GM21423 (cell line): Measurements from ENCODE around the gene RGCC.
A peak's percentile ranks its signal among the peaks of the same experiment; 100 is the strongest.
"Not testable (repeated sequence)": the region's sequence is repeated elsewhere in the genome, so short reads cannot be mapped to it uniquely, and the experiment has no call there.

ENCODE experiments used
- ATAC-seq: cut with Tn5 transposase; IDR thresholded peaks from one replicate; pipeline ENCODE4 v1.9.1; 2021; ENCODE audit warnings: mild to moderate bottlenecking, moderate library complexity; ENCODE audit not compliant: unreplicated experiment

The RGCC gene

DNA sequence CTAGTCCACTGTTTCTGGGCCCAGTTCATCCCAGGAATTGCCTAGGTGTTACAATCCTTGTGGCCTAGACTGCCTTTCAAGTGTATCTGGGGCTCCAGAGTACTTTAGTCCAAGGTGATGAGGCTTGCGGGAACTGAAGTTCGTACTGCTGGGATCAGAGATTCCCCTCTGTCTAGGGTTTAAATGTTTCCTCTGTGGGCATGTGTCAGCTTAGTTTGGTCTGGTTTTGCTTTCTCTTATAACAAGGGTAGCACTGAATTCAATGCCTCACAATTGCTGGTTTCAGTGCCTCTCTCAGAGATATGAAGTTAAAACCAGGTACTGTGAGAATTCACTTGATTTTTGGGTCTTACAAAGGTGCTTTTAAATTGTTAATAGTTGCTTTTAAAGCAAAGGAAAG, 30.8 kb downstream of the RGCC start:
- peak; percentile 77 for ATAC-seq

DNA sequence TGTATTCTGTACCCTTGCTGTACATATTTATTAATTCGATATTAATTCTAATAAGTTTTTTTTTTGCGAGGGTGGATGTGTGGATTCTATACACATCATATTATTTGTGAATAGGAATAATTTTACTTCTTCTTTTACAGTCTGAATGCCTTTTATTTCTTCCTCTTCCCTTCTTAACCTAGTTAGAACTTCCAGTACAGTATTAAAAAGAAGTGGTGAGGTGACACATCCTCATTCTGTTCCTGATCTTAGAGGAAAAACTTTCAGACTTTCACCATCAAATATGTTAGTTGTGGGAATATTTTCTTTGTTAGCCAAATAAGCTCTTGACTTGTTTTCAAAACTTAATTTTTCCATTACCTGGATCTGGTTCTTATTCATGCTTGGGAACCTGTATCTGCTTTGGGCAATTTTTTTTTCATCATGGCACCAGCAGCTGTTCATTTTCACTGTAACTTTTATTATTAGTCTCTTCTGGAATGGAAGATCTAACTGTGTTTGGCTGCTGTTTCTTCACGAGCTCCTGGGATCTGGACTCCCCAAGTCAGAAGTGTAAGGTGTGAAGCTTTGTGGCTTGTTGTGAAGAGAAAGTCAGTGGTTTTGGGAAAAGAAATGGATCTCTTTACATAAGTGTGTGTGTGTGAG, 33.1 kb downstream of the RGCC start:
- no peak for ATAC-seq

DNA sequence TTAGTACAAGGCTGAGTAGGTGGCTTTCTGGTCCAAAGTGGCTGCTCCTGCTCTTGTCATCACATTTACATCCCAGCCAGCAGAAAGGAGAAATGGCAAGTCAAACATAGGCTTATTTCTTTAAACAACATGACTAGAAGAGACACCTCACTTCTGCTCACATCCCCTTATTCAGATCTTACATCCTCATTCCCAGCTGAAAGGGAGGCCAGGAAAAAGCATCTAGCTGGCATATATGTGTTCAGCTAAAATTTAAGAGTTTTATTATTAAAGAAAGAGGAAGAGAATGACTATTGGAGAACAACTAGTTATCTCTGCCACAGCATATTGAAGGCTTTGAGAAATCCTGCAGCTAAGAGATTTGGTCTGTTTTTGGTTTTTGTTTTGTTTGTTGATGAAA, 34.1 kb downstream of the RGCC start:
- no peak for ATAC-seq

DNA sequence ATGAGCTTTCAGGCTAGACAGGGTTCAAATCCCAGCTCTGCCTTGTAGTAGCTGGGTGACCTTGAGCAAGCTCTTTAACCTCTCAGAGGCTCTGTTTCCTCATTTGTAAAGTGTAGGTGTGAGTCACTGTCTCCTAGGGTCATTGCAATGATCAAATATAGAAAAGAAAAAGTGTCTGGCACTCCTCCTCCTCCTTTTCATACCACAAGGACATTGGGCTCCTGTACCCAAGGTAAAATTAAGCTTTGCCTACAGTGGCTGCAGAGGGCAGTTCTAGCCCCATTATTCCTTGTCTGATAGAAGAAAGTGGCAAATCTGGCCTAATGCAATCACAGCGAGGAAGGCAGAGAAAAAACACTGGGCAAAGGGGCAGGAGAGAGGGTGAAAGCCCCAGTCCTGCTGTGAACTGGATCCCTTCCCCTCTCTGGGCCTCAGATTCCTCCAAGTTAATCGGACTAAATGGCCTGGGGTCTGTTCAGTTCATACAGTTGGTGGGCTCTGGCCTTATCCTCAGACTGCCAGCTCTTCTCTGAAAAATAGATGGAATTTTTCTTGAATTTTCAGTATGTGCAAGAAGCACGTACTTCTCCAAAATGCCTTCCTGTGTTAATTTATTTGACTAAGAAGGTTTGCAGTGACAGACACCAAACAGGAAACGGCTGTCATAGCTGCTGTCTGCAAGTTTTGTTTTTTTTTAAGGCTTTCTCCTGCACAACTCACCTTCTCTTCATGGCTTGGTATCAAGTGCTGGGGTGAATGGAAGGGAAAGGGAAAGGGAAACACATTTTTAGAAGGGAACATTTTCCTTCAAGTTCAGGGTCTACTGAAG, 35.3 kb downstream of the RGCC start:
- ATAC-seq = peak; percentile 55

DNA sequence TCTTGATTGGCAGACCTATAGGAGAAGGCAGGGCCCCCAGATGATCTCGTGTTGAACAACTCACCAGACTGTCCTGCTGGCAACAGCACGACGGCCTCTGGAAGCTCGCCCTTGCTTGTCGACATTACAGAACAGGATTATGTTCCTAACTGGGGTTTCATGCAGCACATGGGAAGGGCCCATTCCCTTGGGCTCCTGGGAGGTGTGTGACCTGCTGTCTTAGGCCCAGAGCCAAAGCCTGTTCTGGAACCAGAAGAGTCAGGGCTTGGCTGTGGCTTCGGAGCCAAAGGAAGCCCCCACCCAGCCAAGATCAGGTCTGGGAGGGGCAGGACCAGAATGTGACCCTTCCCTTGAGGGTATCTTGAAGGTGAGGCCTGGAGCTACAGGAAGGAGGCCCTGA, 36.9 kb downstream of the RGCC start:
- ATAC-seq = no peak

DNA sequence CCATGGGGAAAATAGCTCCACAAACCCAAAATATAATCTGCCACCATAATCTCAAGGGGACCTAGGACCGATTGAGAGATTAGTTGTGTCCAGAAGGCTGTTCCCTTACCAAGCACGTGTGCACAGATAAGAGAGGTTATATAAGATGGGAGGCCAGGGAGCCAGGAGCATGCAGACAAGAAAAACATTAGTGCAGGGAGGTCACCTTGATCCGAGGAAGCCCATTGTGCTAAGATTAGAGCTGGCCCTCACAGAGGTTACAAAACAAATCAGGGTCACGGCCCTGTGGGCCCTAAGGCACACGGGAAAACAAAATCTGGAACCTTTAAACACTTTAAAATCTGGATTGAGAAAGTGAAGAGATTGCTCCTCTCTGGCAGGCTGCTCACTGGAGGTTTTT, 37.7 kb downstream of the RGCC start:
- ATAC-seq = no peak

DNA sequence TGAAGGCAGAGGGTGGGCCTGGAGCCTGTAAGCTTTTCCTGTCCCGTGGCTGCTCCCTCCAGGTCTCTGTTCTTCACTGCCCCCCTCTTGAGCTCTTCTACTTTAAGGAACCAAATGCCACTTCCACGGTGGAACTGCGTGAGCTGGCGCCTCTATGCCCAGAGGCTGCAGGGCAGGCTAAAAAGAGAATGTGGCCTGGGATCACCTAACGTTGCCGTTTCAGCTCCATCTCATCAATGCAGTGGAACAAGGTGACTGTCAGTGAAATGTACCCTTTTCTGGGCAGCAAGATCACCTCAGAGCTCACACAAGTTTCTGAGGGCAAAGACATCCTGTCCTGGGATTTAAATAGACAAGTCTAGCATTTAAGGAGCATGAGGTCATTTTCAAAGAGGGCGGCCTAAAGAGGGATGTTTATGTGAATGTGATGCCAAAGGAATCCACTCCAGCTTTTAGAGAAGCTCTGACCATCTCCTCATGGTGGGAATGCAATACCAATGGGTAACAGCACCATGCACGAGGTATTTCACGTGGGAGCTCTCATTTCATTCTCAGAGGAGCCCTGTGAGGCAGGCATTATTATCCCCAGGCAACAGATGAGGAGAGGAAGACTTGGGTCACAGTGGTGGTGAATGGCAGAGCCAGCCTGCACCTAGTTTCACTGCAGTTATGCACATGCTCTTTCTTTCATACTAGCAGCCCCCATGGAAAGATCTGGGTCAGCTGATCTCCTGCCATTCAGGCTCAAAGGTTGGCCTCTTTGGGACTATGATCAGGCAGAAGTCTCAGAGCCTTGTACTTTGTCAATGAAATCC, 39.3 kb downstream of the RGCC start:
- ATAC-seq = no peak

DNA sequence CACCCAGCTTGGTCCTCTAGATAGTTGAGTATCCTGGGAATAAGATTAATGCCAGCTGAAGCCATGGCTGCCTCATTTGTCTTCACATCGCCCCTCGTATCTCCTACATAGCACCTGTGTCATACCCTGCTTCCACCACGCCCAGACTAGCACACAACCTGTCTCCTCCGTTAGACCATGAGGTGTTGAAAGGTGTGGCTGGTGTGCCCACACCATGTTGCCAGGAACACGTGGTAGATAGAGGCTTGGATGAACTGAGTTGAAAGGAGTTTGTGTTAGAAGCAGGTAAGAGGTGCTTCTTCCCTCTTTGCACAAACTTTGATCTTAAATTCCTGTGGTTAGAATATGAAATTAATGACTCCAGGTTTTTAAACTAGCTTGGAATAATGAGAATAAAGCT, 40.1 kb downstream of the RGCC start:
- ATAC-seq = no peak

DNA sequence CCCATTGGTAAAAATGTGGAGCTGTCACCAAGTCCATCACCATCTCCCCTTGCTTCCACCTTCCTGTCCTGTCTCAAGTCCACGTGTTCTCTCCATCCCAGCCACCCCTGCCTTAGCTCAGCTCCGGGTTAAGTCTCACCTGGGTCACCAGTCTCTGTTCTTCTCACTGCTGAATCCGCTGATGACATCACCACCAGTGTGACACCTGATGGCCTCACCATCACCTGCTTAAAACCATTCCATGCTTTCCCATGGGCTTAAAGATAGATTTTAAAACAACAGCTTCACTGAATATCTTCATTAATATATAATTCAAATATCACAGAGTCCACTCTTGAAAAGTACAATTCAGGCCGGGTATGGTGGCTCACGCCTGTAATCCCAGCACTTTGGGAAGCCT, 42.1 kb downstream of the RGCC start:
- no peak for ATAC-seq

DNA sequence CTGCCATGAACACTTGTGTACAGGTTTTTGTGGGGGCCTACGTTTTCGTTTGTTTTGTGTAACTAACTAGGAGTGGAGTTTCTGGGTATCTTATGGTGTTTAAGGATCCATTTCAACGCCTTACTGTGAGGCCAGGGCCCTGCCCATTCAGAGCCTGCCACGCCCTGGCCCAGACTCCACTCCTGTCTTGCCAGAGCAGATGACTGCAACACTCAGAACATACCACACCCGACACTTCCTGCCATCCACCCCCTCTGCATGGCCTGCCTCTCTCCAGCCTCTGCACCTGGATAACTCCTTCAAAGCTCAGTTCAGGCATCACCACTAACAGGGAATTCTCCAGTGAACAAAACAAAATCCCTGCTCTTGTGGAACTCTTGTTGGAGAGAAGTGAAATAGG, 43.2 kb downstream of the RGCC start:
- ATAC-seq = no peak

DNA sequence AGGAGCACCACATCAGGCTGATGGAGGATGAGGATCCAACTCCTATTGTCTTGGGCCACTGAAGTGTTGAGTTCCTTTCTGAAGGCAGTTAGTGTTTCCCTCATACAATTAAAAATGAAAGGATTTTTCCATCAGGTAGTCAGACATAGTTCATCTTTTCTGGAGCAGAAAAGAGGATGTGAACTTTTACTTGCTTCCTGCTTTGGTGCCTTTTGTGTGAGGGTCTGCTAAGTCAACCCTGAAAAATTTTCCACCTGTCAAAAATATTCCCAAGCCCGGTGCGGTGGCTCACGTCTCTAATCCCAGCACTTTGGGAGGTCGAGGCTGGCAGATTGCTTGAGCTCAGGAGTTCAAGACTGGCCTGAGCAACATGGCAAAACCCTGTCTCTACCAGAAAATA, 43.9 kb downstream of the RGCC start:
- ATAC-seq = no peak

DNA sequence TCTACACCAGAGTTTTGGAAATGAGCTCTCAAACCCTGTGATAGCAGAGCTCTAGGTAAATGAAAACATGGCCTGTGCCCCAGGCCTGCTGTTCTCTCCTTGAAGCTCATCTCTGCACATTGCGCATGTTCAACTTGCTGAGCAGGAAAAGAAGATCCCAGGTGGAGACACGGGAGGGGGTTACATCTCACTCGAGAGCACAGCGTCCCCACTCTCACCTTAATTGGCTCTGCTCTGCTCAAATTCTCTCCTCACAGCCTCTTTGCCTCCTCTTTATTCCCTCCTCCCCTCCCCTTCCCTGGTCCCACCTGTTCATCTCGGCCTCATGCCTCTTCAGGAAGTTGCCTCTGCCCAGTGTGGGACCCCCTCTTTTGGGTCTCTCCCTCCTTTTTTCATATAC, 44.7 kb downstream of the RGCC start:
- no peak for ATAC-seq

DNA sequence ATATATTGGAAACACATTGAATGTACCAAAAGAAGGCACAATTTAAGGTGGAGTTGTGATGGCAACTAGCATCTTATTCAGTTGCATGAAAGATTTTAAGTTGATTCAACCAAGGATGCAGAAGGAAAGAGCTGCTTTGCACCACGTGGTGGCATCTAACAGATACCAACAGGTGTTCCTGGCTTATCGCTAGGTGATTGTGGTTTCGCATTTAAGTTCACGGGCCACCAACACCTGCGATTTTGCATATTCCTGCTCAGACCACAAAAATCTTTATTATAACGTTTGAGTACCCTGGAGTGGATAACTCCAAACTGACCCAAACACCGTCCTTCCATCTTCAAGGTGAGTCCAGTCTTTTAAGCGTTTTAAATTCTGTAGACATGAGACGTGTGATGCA, 45.3 kb downstream of the RGCC start:
- peak; percentile 76 for ATAC-seq

DNA sequence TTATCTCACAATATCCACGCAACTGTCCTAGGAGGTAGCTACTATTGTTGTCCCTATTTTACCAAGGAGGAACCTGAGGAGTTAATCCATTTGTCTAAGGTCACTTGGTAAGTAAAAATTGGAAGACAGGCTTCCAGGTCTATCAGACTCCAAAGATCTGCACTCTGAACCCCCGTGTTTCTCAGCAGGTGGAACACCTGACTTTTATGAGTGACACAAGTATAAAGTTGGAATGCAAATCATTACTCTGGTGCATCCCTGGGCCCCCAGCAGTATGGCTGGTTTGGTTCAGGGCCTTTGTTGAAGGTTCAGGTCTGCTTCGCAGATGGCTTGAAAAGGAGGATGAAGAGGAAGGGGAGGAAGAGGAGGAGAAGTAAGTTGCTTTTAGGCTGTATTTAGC, 46.0 kb downstream of the RGCC start:
- ATAC-seq = no peak

DNA sequence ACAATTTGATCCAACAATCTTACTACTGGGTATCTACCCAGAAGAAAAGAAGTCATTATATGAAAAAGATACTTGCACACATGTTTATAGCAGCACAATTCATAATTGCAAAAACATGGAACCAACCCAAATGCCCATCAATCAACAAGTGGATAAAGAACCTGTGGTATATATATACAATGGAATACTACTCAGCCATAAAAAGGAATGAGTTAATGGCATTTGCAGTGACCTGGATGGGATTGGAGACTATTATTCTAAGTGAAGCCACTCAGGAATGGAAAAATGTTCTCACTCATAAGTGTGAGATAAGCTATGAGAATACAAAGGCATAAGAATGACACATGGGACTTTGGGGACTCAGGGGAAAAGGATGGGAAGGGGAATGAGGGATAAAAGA, 47.3 kb downstream of the RGCC start:
- ATAC-seq = not testable (repeated sequence)

DNA sequence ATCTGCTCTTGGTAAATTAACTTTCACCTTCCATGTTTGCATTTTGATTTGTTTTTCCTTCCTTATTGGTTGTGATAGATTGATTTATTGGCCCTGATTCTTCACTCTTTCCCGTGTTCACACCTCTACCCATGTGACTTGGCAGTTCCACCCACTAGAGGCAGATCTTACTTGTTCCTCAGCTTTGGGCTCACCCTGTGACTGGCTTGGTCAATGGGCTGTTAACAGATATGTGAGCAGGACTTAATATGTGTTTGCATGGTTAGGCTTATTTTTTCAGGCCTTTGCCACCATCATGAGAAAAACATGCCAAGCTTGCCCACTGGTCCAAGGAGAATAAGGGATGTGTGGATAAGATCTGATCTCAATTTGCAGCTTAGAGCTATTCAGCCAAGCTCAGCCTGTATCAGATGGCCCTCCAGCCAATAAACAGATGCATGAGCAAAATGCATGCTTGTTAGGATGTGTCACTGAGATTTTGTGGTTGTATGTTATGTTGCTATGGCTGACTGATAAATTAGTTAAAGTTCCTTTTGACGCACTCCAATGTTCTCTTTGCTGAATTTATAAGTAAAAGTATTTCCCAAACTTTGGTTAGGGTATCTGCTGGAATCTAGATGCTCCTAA, 48.0 kb downstream of the RGCC start:
- ATAC-seq = no peak

DNA sequence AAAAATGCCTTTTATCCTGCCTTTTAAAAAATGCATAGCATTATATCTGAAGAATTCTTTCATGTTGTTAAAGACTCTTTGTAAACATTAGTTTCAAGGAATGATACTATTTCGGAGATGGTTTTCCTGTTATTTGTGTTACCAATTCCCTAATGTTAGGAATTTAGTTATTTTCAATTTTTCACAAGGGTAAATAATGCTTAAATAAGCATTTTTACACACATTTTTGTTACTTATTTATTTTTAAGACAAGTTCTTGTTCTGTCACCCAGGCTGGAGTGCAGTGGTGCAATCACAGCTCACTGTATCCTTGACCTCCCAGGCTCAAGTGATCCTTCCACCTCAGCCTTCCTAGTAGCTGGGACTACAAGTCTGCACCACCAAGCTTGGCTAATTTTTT, 49.0 kb downstream of the RGCC start:
- ATAC-seq = no peak

DNA sequence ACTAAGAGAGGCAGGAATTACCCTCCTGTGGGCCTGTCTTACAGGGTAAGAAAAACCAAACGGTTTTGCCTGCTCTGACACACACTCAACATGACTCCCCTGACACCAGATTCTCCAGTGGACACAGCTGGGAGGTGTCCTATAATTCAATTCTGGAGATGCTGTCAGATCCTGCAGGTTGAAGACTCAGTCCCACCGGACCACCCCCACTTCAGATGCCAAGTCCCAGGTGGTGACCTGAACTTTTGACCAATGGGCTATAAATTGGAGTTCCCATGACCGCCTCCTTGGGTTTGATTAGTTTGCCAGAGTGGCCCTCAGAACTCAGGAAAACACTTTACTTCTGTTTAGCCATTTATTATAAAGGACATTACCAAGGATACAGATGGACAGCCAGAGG, 52.6 kb downstream of the RGCC start:
- ATAC-seq = no peak

DNA sequence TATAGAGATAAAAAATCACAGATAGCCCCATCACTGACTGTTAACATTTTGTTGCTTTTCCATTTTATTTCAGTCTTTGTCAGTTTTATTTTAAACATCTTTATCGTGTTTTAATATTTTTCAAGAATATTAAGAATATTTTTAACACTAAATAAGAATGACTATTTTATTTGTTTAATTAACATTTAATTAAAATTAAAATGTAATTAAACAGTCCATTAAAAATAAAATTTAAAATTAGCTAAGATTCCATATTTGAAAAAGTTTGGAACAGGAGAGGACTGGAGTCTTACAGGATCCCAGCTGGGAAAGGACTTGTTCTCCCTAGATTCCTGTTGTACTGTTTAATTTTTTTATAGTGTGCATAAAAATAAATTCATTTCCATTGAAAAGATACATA, 54.5 kb downstream of the RGCC start:
- ATAC-seq = no peak

DNA sequence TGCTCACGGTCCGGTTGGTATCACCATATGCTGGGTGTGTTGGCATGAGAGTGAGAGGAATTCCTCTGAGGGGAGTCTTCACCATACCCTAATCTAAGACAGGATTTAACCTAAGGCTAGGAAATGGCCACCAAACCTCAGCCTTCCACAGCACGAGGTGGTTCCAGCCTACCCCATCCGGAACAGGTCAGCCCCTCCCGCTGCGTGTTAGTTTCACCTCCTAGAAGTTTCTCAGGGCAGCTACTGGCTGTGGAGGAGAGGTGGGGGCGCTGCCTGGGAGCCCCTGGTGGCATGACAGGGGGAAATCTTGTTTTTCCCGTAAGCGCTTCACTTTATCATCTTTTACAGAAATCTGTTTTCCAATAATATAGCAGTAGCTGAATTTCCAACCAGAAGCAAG, 55.1 kb downstream of the RGCC start:
- ATAC-seq = no peak

DNA sequence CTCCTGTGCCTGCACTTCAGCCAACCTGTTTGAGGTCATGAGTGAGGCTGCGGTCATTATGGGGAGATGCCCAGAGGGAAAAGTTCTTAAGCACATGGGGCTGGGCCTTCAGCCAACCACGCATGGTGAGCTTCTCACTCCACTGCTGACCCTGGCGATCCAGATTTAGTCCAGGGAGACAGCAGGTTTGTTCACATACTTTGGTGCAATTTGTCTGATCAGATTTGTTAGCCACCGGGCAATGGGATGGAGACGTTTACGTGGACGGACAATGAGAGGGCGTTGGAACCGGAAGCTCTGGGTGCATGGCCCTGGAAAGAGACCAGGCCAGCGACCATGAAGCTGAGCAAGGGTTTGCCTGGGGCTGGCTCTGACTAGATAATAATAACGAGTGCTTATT, 56.2 kb downstream of the RGCC start:
- no peak for ATAC-seq
